Hematopoietic multipotent progenitor cell (in vitro differentiated cells): Measurements from ENCODE around the gene IMPG2. TPM values are rescaled to one million over a fixed set of nuclear protein-coding genes. Genes with fewer than 3 reads are reported as not detected.

ENCODE experiments used
- DNase-seq, 3 donors: peaks; one replicate each; pipeline ENCODE4 v3.0.0-alpha.2; 2011 to 2015; ENCODE audit warnings: low read depth in 2 of 3, low spot score in 2 of 3
- total RNA-seq: library from RNA; depleted of rRNA; stranded (reverse); fragments of >200 nt; gene quantifications from one replicate; pipeline ENCODE4 v1.2.3, GENCODE V29; 2012

Gene IMPG2
- total RNA-seq, result 0.27 TPM

- no peak for DNase-seq
These were observed at the start of gene IMPG2 for GRCh38 chr3:101320475-101320874. IMPG2 (minus strand) TSS chr3:101320575; CDS start chr3:101320372, 203 bp downstream.

DNA sequence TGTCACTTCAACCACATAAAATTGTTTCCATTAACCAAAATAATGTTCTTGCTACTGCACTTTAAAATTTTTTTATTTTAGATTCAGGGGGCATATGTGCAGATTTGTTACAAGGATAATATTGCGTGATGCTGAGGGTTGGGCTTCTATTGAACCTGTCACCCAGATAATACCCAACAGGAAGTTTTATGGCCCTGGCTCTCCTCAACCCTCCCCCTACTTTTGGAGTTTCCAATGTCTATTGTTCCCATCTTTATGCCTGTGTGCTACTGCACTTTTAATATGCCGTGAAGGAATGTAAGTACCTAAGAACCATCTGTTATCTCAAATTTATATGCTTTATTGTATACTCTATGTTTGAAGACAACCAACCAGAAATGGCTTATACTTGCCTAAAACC lies 42.0 kb upstream of the IMPG2 start:
- no peak for DNase-seq

GRCh38 chr3:101351829-101352228 lies 31.5 kb upstream of the IMPG2 start:
- DNase-seq, result no peak

- no peak for DNase-seq
These were observed 20.2 kb upstream of the IMPG2 start for GRCh38 chr3:101340591-101340990.

DNA sequence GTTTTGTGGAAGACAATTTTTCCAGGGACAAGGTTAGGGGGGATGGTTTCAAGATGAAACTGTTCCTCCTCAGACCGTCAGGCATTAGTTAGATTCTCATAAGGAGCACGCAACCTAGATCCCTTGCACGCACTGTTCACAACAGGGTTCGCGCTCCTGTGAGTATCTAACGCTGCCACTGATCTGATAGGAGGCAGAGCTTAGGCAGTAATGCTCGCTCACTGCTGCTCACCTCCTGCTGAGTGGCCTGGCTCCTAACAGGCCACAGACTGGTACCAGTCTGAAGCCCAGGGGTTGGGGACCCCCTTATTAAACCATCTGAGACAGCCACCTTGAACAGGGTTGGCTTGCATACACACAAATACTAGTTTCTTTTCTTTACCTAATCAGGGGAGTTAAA lies 13.5 kb upstream of the IMPG2 start:
- no peak for DNase-seq

GRCh38 chr3:101329016-101329673 lies 8.8 kb upstream of the IMPG2 start:
- no peak for DNase-seq

DNA sequence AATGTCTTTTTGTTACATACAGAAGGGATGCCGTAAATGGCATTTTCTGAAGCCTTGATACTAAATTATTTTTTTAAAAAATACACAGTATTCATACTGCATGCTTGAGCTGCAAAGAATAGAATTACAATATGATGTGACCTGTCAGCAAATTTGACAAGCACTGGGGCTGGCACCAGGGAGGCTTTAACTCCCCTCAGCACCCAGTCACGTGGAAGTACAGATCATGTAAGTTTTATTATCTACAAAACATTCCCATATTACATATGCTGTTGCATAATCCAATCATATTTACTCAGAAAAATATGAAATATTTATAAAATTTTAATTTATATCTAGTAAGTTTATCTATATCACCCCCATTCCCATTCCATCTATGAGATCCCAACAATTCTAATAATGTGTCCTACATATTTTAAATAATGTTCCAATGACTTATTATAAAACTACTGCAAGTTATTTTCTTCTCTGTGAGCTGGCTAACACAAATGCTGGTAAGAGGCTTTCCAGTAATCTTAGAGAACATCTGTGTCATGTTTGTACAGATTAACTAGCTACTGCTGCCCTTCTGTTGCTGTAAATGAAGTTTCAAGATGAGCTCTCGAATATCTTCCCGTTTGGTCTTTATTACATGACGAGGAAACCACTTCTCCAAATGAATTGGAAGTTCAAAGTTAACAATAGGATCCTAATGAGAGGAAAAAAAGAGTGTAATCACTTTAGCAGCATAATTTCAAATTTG lies 5.2 kb upstream of the IMPG2 start:
- peak in 1 of 3 donors; percentile 1 for DNase-seq

- DNase-seq, result no peak
These were observed 844 bp downstream of the IMPG2 start for GRCh38 chr3:101319531-101319930.

DNA sequence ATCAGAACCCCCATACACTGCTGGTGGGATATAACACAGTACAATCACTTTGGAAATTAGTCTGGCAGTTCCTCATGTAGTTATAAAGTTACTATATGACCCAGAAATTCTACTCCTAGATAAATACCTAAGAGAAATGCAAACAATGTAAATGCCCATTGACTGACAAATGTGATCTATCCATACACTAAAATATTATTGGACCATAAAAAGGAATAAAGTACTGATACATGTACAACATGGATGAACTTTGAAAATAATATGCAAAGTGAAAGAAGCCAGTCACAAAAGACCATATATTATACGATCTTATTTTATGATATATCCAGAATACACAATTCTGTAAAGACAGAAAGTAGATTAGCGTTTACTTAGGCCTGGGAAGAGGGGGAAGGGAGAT lies 7.8 kb downstream of the IMPG2 start:
- no peak for DNase-seq

- no peak for DNase-seq
These were observed 8.7 kb downstream of the IMPG2 start for GRCh38 chr3:101311676-101312075.

- no peak for DNase-seq
These were observed 9.4 kb downstream of the IMPG2 start for GRCh38 chr3:101310978-101311375.

- DNase-seq, result peak in 2 of 3 donors; percentile 1 to 11
These were observed 12.1 kb downstream of the IMPG2 start for GRCh38 chr3:101308147-101308772.

DNA sequence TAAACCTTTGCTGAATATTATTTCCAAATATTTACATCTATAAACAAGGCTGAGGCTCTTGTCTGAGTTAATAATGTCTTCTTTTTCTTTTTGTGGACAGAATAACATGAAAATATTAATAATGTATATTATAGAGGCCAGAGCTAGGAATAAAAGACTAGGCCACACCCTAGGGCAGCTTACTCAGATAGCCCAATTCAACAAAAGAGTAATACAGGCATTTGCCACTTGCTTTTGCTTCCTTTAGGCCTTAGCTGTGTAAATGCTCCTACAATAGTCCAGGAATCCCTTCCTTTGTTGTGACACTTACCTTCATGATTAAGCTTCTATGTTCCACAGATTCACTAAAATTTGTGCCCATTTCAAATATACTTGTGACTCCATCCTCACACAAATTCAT lies 16.5 kb downstream of the IMPG2 start:
- DNase-seq, result no peak

DNA sequence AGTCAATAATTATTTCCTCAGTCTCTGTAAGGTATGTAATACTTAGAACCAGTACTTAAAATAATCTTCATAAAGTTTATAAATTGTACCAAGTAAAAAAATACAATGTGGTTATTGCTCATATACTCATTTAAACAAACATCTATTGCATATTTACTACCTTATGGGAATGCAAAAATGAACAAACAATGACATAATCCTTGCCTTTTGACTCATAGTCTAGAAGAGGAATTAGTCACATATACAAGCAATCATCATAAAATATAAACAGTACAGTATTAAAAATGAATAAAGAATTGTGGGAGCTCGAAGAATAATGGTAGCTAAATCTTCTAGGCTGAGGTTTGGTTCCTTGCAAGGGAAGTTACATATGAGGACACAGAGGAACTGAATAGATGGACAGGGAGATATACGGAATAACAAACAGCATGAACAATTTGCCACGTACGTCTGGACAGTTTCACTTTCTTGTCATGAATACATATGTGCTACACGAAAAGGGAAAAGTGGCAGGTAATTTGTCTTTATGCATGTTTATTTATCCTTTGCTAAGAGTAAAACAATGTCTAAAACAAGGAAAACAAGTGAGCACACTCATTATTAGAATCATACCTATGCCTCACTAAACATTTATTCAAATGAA lies 17.2 kb downstream of the IMPG2 start:
- no peak for DNase-seq

DNA sequence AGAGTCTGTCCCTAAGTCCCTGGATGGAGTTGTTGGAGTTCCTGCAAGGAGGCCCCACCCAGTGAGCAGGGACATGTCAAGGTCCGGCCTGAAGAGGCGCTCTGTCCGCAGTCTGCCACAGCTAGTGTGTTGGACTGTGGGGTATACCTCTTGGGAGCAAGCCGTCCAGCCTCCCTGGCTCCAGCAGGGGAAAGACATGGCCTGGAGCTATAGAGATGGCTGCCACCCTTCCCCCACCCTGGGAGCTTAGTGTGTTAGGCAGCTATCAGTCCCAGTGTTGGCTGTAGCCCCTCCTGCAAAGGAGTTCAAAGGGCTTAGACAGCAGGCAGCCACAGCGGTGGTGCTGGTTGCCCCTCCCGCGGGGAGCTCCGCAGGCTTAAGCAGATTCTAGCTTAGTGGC lies 20.3 kb downstream of the IMPG2 start:
- DNase-seq, result no peak

DNA sequence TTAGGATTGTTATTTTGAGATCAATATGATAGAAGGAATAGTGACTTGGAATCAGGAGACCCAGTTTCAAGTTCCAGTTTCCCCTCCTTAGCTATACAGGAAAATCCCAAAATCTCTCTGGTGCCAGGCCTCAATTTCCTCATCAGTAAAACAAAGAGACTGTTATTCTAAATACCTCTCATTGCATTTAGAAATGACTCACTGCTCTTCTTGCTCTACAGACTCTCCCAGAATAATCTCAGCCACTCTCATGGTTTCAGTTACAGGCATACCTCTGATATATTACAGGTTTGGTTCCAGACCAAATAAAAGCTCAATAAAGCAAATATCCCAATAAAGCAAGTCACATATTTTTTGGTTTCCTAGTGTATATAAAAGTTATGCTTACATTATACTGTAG lies 28.3 kb downstream of the IMPG2 start:
- DNase-seq, result no peak

DNA sequence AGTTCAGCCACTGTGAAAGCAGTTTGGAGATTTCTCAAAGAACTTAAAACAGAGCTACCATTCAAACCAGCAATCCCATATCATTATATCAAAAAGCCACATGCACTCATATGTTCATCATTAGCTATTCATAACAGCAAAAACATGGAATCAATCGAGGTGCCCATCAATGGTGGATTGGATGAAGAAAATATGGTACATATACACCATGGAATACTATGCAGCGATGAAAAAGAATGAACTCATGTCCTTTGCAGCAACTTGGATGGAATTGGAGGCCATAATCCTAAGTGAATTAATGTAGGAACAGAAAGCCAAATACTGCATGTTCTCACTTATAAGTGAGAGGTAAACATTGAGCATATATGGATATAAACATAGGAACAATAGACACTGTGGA lies 32.1 kb downstream of the IMPG2 start:
- no peak for DNase-seq

DNA sequence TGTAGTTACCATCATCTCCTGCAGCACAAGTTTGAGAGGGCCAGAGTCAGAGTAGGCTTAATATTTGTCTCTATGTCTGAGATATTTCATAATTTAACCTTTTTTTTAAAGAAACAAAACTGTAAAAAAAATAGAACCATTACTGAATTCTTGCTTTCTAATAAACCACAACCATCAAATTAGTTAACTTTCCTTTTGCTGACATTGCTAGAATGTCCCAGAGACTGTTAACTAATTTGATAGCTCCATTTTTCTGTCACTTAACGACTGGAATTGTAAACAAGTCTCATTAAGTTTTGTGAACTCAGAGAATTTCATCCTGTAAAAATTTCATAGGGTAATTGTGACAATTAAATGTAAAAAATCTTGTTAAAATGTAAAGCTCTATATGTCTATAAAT lies 35.6 kb downstream of the IMPG2 start:
- DNase-seq, result no peak

- no peak for DNase-seq
These were observed 38.8 kb downstream of the IMPG2 start for GRCh38 chr3:101281521-101282030.

DNA sequence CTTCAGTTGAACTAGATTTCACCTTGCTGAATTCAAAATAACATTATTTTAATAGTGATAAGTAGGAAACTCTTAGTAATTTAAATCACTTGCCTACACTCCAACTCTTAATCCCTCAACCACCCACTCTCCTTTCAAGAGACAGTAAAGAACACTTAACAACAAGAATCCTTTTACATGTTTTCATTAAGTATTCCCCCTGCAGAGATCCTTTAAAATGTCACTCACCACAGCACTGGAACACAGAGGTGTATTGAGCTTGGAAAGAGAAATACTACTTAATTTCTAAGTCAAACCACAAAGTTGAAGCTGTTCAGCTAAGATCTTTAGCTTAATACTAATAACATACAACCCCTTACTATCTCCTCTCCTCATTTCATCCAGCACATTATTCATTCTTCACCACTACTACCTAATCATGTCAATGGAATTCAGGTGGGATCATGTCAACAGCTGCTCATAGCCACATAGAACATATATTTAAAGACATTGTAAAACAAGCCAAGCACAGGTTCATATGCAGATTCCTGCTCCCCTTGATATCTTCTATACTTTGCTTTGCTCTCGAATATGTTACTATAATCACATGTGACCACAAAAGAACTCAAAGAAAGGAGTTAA lies 40.5 kb downstream of the IMPG2 start:
- no peak for DNase-seq

DNA sequence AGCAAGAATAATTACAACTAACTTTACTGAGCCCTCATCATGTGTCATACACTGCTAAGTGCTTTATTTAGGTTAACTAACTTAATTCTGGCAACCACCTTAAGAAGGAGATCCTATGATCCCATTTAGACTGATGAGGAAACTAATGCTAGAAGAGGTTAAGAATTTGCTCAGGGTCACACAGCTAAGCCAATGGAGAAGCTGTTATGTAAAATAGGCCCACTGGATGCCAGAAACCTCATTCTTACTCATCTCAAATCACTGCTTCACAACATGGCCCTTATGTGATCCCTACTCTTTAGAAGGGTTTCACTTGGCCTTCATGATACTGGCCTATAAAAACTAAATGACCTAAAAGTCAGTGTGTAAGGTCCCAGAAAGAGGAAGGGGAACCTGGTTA lies 41.2 kb downstream of the IMPG2 start:
- no peak for DNase-seq
